Activated naive CD4-positive, alpha-beta T cell treated with anti-CD3 and anti-CD28 coated beads, Interleukin-2, amount 50 U/mL, for 24 hours (primary cell): ENCODE data around the gene KANSL1.

ENCODE experiments used
- H3K27ac Mint-ChIP-seq: one replicate; pipeline ENCODE4 v1.8.0; 2021; ENCODE audit warnings: mild to moderate bottlenecking, mixed read lengths
- H3K27me3 Mint-ChIP-seq: one replicate; pipeline ENCODE4 v1.8.0; 2021; ENCODE audit warnings: mixed read lengths
- H3K36me3 Mint-ChIP-seq: one replicate; pipeline ENCODE4 v1.8.0; 2021; ENCODE audit warnings: mixed read lengths
- H3K4me1 Mint-ChIP-seq: one replicate; pipeline ENCODE4 v1.8.0; 2021; ENCODE audit warnings: mixed read lengths
- H3K4me3 Mint-ChIP-seq: one replicate; pipeline ENCODE4 v1.8.0; 2021; ENCODE audit warnings: mild to moderate bottlenecking, mixed read lengths
- H3K9me3 Mint-ChIP-seq: one replicate; pipeline ENCODE4 v1.8.0; 2021; ENCODE audit warnings: mixed read lengths

Gene KANSL1

GRCh38 chr17:46163929-46164594 lies 29.2 kb downstream of the KANSL1 start:
- Mint-ChIP-seq H3K4me1 (peaks cover 84% of the 10 kb centered on the region), H3K9me3 (no peaks in the 10 kb centered on the region), H3K4me3 (peak overlapping the region; percentile 16), H3K36me3 (peaks cover 11% of the 10 kb centered on the region), H3K27ac (peak overlapping the region; percentile 38), H3K27me3 (no peaks in the 10 kb centered on the region)

GRCh38 chr17:46163316-46163715 lies 29.9 kb downstream of the KANSL1 start:
- no peaks in the 10 kb centered on the region for H3K9me3 Mint-ChIP-seq
- H3K27ac Mint-ChIP-seq = peak overlapping the region; percentile 38
- peaks cover 84% of the 10 kb centered on the region for H3K4me1 Mint-ChIP-seq
- peaks cover 11% of the 10 kb centered on the region for H3K36me3 Mint-ChIP-seq
- H3K27me3 Mint-ChIP-seq = no peaks in the 10 kb centered on the region
- H3K4me3 Mint-ChIP-seq = peak overlapping the region; percentile 16

- Mint-ChIP-seq H3K9me3 (no peaks in the 10 kb centered on the region), H3K27ac (peak overlapping the region; percentile 25), H3K4me1 (peaks cover 83% of the 10 kb centered on the region), H3K4me3 (peak overlapping the region; percentile 1), H3K27me3 (no peaks in the 10 kb centered on the region), H3K36me3 (peaks cover 11% of the 10 kb centered on the region)
These were observed 30.4 kb downstream of the KANSL1 start for GRCh38 chr17:46162866-46163265.

GRCh38 chr17:46160169-46160568 lies 33.1 kb downstream of the KANSL1 start:
- Mint-ChIP-seq H3K27me3 (no peaks in the 10 kb centered on the region), H3K9me3 (no peaks in the 10 kb centered on the region), H3K27ac (peak overlapping the region; percentile 60), H3K4me3 (peak overlapping the region; percentile 5), H3K4me1 (peaks cover 94% of the 10 kb centered on the region), H3K36me3 (peaks cover 11% of the 10 kb centered on the region)

GRCh38 chr17:46159686-46160085 lies 33.5 kb downstream of the KANSL1 start:
- peaks cover 11% of the 10 kb centered on the region for H3K36me3 Mint-ChIP-seq
- H3K27ac Mint-ChIP-seq = peak overlapping the region; percentile 43
- peaks cover 93% of the 10 kb centered on the region for H3K4me1 Mint-ChIP-seq
- no peaks in the 10 kb centered on the region for H3K9me3 Mint-ChIP-seq
- H3K27me3 Mint-ChIP-seq = no peaks in the 10 kb centered on the region
- H3K4me3 Mint-ChIP-seq = no peak overlapping the region

GRCh38 chr17:46158323-46159296 lies 34.6 kb downstream of the KANSL1 start:
- H3K4me3 Mint-ChIP-seq = peak overlapping the region; percentile 43
- H3K36me3 Mint-ChIP-seq = peaks cover 11% of the 10 kb centered on the region
- peaks cover 93% of the 10 kb centered on the region for H3K4me1 Mint-ChIP-seq
- H3K27me3 Mint-ChIP-seq = no peaks in the 10 kb centered on the region
- H3K27ac Mint-ChIP-seq = peak overlapping the region; percentile 52
- H3K9me3 Mint-ChIP-seq = no peaks in the 10 kb centered on the region

- Mint-ChIP-seq H3K36me3 (peaks cover 8% of the 10 kb centered on the region), H3K4me3 (peak overlapping the region; percentile 27), H3K9me3 (no peaks in the 10 kb centered on the region), H3K4me1 (peaks cover 93% of the 10 kb centered on the region), H3K27ac (peak overlapping the region; percentile 82), H3K27me3 (no peaks in the 10 kb centered on the region)
These were observed 35.7 kb downstream of the KANSL1 start for GRCh38 chr17:46157443-46158062.

- Mint-ChIP-seq H3K27me3 (no peaks in the 10 kb centered on the region), H3K4me3 (peak overlapping the region; percentile 53), H3K9me3 (no peaks in the 10 kb centered on the region), H3K27ac (peak overlapping the region; percentile 69), H3K4me1 (peaks cover 94% of the 10 kb centered on the region), H3K36me3 (peaks cover 10% of the 10 kb centered on the region)
These were observed 38.9 kb downstream of the KANSL1 start for GRCh38 chr17:46154151-46154816.

- Mint-ChIP-seq H3K4me1 (peaks cover 96% of the 10 kb centered on the region), H3K9me3 (no peaks in the 10 kb centered on the region), H3K27ac (peak overlapping the region; percentile 77), H3K36me3 (peaks cover 10% of the 10 kb centered on the region), H3K27me3 (no peaks in the 10 kb centered on the region), H3K4me3 (peak overlapping the region; percentile 47)
These were observed 40.8 kb downstream of the KANSL1 start for GRCh38 chr17:46152423-46152822.

GRCh38 chr17:46151762-46152161 lies 41.5 kb downstream of the KANSL1 start:
- H3K36me3 Mint-ChIP-seq = peaks cover 10% of the 10 kb centered on the region
- H3K4me3 Mint-ChIP-seq = no peak overlapping the region
- no peaks in the 10 kb centered on the region for H3K9me3 Mint-ChIP-seq
- peak overlapping the region; percentile 43 for H3K27ac Mint-ChIP-seq
- no peaks in the 10 kb centered on the region for H3K27me3 Mint-ChIP-seq
- peaks cover 96% of the 10 kb centered on the region for H3K4me1 Mint-ChIP-seq

- Mint-ChIP-seq H3K9me3 (no peaks in the 10 kb centered on the region), H3K27me3 (no peaks in the 10 kb centered on the region), H3K36me3 (peaks cover 10% of the 10 kb centered on the region), H3K4me1 (peaks cover 93% of the 10 kb centered on the region), H3K27ac (peak overlapping the region; percentile 15), H3K4me3 (peak overlapping the region; percentile 4)
These were observed 42.8 kb downstream of the KANSL1 start for GRCh38 chr17:46150216-46150963.

GRCh38 chr17:46148247-46148646 lies 45.0 kb downstream of the KANSL1 start:
- Mint-ChIP-seq H3K36me3 (peaks cover 12% of the 10 kb centered on the region), H3K9me3 (no peaks in the 10 kb centered on the region), H3K27me3 (no peaks in the 10 kb centered on the region), H3K4me1 (peaks cover 93% of the 10 kb centered on the region), H3K4me3 (no peak overlapping the region), H3K27ac (peak overlapping the region; percentile 10)

GRCh38 chr17:46147296-46147695 lies 45.9 kb downstream of the KANSL1 start:
- Mint-ChIP-seq H3K36me3 (peaks cover 12% of the 10 kb centered on the region), H3K27me3 (no peaks in the 10 kb centered on the region), H3K4me3 (peak overlapping the region; percentile 15), H3K4me1 (peaks cover 93% of the 10 kb centered on the region), H3K9me3 (no peaks in the 10 kb centered on the region), H3K27ac (peak overlapping the region; percentile 66)

- Mint-ChIP-seq H3K9me3 (no peaks in the 10 kb centered on the region), H3K27me3 (no peaks in the 10 kb centered on the region), H3K4me1 (peaks cover 95% of the 10 kb centered on the region), H3K36me3 (peaks cover 4% of the 10 kb centered on the region), H3K4me3 (peak overlapping the region; percentile 40), H3K27ac (peak overlapping the region; percentile 42)
These were observed 49.0 kb downstream of the KANSL1 start for GRCh38 chr17:46144246-46144645.
